AG20443 (cell line): ENCODE measurements around the gene NAALADL1.
"Not testable (repeated sequence)": the region's sequence is repeated elsewhere in the genome, so short reads cannot be mapped to it uniquely, and the experiment has no call there.

Experiments
- DNase-seq: peaks from one replicate; pipeline ENCODE4 v3.0.0; 2012; ENCODE audit warnings: low spot score, mixed read lengths

Gene NAALADL1

DNA sequence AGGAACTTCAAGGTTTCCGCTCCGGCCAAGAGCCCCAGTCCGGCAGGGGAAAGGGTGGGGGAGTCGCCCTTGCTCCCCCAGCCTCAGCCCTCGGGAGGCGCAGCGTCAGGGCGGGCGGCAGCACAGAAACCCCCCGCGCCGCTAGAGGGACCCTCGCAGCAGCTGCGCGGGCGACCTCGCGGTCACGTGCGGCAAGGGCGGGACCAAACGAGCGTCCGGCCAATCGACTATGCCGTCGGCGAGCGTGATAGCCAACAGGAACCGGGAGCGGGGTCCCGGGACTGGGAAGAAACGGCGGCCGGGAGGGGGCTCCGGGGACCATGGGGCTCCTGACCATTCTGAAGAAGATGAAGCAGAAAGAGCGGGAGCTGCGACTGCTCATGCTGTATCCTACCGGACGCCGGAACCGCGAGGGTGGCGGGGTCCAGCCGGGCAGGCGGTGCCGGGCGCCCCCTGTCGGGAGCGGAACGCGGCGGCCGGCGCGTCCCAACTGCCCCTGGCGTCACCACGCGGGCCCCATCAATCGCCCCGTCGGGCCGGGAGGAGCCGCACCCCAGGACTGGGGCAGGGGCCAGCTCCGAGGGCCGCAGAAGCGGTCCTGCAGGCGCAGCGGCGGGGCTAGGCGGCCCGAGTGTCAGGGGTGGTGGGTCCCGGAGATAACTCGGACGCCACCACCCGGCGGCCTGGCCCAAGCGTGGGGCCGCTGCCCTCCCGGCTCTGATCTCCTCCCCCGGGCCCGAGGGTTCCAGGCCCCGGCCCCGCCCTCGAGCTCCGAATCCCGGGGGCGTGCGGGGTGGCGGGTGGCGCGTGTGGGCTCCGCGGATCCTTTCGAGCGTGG is 44.2 kb downstream of the NAALADL1 start, which contains the start of gene ARL2:
ARL2 (plus strand) TSS at position 273 of the 838 bp plus-strand sequence; CDS start at position 321, 48 bp downstream.
- peak; percentile 94 for DNase-seq

DNA sequence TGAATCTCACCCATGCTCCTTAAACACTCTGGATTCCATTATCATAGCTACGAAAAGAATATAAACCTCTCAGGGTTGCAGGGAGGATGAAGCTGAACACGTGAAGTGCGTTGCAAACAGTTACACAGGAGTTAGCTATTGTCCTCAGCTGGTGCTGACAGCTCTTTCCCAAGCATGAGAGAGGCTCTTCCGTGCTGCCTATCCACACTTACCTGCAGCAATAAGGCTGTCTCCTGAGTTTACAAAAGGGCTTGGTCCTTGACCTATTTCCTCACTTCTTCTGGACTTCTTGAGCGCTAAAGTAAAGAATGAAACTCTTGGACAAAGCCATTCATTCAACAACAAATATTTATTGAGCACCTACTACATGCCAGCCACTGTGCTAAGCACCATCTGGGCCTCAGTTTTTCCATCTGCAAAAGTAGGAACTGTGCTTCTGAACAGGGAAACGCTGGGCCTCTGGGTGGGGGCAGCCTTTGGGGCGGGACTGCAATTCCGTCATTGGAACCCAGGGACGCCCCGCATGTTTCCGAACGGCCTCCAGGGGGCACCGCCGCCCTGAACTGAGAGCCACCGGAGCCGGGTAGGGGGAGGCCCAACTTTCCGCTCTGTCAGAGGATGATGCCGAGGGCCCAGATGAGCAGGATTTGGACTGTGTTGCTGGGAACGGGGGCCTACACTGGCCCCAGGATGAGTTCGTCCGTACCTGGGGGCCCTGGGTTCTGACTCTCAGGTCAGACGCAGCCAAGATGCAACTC is 45.0 kb downstream of the NAALADL1 start:
- DNase-seq: peak; percentile 96

DNA sequence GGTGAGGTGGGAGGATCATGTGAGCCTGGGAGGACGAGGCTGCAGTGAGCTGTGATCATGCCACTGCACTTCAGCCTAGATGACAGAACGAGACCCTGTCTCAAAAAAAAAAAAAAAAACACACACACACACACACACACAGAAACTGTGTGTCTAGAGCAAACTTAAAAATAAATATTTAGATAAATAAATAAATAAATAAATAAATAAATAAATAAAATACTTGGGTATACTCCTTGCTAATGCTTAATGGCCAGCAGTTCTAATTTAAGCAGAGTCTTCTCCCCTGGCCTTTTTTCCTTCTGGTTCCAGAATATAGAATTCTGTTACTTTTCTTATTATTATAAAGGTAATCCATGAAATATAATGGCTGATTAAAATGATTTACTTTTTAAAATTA is 49.5 kb downstream of the NAALADL1 start:
- DNase-seq: no peak

DNA sequence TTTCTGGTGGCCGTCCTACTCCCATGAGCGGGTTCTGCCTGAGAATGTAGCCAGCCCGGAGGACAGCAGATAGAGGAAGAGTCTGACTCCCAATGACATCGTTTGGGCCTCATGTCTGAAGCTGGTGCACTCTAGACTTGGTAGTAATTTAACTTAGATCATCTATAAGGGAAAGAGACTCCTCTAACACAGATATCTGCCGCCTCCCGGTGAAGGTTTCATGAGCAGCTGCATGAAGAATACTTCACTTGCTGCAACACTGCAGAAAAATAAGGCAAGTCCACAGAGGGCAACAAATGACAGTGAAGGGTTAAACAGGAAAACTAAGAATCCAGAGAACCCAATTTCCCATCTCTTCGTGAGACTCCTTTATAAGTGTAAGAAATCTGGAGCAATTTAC is 50.3 kb downstream of the NAALADL1 start:
- DNase-seq: no peak

DNA sequence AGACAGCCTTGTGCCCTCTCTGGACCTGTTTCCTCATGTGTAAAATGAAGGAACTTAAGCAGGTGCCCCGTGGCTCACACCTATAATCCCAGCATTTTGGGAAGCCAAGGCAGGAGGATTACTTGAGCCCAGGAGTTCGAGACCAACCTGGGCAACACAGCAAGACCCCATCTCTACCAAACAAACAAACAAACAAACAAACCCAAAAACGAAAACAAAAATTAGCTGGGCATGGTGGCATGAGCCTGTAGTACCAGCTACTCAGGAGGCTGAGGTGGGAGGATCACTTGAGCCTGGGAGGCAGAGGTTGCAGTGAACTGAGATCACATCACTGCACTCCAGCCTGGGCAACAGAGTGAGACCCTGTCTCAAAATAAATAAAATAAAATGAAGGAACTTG is 54.4 kb downstream of the NAALADL1 start:
- DNase-seq: not testable (repeated sequence)

DNA sequence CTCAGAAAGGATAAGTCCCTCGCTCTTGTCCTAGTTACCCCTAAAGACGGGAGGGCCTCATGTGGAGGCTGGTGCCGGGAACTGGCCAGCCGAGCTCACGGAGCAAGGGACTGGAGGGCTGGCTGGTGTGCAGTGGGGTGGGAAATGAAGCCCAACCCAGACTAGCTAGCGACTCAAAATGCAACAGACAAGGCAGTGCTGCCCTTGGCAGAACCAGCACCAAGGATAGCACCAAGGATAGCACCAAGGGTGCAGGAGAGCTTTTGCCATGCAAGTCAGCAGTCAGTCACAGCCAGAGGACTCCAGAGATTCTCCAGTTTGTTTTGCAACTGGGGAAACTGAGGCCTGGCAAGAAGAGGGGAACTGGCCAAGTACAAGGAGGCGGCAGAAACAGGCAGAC is 55.1 kb downstream of the NAALADL1 start:
- DNase-seq: peak; percentile 66

DNA sequence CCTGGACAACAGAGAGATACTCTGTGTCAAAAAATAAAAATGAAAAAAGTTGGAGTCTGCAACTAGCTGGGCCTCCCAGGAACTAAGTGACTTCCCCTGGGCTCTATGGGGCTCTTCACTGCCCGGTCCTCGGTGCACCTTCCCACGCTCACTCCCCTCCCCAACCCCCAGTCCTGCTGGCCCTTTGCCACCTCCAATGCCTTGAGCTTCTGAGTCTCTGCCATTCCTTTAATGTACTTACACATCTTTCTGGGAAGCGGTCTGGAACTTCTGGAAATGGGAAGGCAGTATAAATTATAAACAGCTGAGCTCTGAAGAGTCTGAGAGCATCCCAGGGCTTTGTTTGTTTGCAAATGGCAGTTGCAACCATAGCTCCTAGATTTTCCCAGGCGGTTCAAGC is 55.6 kb downstream of the NAALADL1 start:
- no peak for DNase-seq

DNA sequence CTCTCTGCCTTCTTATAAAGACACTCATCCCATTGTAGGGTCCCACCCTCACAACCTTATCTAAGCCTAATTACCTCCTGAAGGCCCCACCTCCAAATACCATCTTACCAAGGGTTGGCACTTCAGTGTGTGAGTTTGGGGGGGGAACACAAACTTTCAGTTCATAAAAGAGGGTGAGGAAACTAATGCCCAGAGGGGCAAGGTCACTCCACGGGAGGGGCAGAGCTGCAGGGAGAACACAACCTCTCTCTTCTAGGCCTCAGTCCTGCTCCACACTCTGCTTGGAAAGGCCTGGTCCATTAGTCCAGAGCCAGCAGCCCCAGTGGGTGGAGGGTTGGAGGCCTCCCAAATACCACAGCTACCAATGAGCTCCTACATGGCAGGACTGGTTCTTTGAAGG is 58.9 kb downstream of the NAALADL1 start:
- DNase-seq: no peak

DNA sequence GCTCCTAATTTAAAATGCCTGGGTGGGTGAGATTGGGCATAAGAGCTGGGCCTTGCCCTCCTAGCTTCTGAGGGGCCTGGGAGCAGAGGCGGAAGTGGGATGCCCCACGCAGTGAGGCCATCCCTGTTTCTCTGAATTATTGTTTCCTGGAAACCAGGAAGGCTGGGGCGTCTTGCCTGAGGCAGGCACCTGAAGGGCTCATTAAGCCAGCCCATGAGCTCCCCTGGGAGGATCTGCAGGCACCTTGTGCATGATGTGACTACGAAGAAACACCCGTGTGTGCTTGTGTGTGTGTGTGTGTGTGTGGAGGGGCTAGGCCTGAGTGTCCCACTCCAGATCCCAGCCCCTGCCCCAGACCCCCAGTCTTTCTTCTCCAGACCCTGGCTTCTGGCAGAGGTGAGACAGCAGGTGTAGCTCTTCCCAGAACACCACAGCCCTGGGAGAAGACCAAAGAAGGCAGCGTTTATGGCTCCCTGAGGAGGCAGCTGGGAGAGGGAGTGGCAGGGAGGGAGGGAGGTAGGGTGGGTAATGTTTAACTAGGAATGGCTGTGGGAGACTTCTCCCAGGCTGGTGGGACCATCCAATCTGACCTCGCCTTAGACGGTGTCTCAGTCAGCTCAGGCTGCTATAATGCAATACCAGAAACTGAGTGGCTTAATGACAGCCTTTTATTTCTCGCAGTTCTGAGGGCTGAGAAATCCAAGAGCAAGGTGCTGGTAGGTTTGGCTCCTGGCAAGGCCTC is 59.5 kb downstream of the NAALADL1 start:
- DNase-seq: no peak

DNA sequence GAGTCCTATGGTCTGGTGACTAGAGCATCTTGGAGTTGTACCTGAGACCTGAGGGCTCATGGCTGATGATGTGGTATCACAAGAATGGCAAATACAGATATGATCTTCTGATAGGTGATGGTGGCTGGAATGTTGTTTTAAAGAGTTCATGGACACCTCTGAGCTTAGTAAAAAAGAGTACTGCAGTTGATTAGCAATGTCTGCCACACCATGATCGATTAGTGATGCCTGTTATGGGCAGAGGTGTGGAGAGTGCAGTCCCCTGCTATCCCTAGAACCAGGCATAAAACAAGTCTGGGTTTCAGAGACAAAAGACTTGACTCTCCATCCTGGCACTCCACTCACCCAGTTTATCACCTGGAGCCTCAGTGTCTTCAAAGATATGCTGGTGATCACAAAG is 60.2 kb downstream of the NAALADL1 start:
- DNase-seq: no peak

DNA sequence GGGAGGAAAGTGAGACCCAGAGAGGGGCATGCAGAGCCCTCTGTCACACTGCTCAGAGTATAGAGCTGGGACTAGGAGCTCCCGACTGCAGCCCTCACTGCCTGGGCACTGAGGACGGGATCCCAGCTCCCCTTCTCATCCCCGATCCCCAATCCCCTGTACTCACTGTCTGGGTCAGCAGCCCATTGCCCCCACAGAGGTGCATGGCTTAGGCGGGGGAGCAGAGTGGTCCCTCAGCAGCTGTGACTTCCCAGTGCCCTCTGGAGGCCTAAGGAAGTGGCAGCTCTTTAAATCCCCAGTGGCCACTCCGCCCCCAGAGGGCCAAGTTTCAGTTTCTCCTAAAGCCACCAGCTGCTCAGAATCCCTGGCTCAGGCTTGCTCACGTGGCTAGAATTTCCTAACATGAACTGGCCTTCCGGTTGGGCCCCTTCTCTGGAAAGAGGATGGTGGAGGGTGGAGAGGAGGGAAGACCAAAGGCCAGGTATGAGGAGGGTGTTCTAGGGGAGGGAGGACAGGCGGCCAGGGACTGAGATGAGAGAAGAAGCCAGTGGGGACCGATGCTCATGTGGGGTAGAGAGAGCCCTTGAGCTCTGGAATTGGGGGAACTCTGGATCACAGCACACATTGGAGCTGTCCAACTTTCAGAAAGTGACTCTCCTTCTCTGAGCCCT is 61.5 kb downstream of the NAALADL1 start, which contains the start of gene BATF2:
BATF2 (minus strand) TSS at position 262 of the 671 bp plus-strand sequence; CDS start at position 205, 57 bp downstream.
- DNase-seq: peak; percentile 74

DNA sequence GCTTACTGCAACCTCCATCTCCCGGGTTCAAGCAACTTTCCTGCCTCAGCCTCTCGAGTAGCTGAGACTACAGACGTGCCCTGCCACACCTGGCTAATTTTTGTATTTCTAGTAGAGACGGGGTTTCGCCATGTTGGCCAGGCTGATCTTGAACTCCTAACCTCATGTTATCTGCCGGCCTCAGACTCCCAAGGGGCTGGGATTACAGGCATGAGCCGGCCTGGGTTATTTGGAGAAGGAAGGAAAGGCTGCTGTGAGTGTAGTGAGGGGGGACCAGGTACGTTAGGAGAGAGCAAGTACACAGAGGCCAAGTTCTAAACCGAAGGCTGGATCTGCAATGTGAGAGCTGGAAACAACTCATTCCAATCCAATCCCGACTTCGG is 62.0 kb downstream of the NAALADL1 start:
- DNase-seq: no peak
